ENCODE results near the gene DUT.
A peak's percentile ranks its signal among the peaks of the same experiment; 100 is the strongest.
"Not testable (repeated sequence)": the region's sequence is repeated elsewhere in the genome, so short reads cannot be mapped to it uniquely, and the experiment has no call there.

The DUT gene

DNA sequence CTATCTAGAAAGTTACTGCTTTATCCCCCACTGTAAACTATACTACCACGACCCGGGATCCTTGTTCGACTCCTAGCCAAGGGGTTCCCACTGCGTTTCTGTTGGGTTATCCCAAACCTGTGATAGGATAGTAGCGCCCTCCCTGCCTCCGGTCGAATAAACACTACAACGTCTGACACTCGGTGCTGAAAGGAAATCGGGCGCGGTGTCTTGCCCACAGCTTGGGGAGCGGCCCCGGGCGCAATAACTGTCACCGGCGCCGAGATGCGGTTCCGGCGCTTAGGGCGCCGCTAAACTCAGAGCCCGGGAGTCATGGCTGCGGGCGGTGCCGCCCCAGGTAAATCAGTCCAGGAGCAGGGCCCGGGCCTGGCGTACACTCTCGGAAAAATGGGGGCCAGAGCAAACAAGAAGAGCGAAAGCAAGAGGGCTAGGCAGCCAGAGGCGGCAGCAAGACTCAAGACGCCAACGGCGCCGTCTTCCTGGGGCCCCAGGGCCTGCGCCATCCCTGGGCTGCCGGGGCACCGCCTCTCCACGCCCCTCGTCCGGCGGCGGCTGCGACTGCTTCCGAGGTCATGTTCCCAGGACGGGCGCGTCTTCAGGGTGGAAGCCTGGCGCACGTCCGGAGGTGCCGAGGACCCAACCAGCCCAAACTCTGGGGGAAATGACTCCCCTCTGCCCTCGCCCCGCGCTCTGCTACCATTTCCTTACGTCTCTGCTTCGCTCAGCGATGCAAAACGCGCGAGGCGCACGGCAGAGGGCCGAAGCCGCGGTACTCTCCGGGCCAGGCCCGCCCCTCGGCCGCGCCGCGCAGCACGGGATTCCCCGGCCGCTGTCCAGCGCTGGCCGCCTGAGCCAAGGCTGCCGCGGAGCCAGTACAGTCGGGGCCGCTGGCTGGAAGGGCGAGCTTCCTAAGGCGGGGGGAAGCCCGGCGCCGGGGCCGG is at the start of gene DUT:
TSS of gene DUT (plus strand) at position 575 of the 941 bp plus-strand sequence. CDS start at position 662, 87 bp downstream.
- peak; percentile 90 for DNase-seq

DNA sequence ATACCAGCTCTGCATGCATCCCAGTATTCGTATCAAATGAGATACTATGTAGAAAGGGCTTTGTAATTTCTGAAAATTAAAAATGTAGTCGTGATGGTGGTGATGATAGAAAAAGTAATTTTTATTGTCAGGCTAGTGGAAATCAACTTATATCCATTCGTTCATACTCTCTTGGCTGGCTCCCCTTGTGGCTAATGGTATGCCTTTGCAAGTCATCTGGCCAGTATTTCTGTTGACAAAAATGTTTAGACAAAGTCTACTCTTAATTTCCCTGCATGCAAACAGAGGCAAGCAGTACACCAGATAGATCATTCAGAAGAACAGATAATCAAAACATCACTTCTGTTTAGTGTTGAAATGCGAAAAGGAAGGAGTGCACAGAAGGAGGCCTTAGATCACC is 49.6 kb upstream of the DUT start:
- no peak for DNase-seq

DNA sequence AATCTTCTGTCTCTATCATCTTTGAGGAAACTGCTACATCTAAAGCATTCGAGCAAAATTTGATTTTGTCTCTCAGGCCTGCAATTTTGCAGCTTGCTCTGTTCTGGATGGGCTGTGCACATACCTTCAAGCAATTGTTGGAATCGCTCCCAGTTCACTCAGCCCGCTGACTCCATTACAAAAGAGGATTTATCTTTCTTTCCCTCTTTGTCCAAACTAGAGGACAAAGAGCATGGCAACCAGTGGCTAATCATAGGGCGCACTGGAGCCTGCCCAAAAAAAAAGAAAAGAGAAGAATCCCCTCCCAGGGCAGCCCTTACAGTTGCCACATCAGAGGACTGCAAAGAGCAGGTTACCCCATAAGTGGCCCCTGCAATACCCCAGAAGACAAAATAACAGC is 49.0 kb upstream of the DUT start:
- DNase-seq: no peak

DNA sequence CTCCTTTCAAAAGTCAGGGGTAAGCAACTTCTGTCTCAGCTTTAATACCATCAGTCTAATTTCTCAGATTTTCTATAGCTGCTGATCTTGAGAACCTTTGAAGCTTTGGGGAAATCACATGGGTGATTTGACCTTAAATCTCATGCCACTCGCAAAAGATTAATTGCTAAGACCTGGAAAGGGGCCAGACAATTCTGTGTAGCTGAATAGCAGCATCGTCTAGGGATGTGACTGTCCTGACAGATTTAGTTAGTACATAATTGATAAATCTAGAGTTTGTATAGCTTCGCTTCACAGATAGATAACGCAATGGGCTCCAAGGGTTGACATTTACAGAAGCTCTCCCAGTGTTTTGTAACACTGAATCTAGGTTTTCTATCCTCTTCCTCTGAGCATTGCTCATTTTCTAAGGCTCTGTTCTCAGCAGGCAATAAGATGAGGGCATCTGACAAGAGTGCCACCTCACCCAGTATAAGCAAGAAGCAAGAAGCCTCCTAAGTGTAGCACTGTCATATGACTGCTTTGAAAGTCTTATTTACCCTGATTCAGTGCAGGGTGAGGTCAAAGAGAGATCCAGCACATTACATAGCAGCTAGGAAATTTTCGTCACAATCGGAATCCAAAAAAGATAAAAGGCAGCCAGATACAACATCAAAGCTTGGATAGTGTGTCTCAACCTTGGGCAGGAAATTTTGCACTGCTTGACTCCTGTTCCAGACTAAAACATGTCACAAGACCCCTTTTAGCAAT is 47.7 kb upstream of the DUT start:
- DNase-seq: no peak

DNA sequence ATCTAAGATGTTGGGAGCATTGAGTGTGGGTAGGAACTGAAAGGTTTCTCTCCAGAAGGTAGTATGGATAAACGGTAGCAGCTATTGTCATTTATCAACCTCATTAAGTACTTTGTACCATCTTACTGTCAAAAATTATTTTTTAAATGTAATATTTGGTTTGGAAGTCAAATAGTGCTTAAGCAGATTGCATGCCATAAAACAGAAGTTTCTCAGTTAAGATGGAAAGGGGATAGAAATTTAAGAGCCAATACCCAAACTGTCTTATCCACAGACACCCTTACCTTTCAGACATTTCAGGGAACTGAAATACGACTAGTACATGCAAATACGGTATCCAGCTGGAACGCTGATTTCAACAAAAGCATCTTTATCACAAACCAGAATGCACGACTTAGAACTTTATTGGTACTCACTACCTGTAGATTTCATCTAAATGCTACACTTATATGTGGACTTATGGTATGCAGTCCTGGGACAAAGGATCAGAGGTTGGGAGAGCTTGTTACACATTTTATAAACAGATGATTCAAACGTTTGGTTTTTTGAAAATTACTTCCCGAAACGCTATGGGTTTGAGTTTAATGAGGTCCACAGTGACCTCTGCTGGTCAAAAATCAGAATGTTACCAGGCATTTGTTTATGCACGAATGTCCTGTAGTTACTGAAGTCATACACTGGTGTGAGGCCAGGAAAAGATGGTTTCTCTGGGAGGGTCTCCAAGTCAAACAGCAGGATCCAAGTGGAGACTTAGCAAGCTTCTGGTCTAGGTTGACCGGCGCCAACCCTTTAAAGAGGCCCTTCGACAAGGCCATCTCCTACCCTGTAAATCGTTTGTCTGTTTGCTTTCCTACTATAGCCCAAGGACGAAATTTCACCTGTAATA is 45.7 kb upstream of the DUT start:
- DNase-seq: peak; percentile 71

DNA sequence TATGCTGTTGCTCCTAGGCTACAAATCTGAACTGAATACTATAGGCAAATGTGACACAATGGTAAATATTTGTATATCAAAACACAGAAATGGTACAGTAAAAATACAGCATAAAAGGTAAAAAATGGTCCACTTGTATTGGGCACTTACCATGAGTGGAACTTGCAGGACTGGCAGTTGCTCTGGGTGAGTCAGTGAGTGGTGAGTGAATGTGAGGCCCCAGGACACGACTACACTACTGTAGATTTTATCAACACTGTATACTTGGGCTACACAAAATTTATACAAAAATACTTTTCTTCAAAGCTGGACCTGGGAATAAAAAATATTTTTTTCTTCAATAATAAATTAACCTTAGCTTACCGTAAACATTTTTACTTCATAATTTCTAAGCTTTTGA is 41.6 kb upstream of the DUT start:
- DNase-seq: no peak

DNA sequence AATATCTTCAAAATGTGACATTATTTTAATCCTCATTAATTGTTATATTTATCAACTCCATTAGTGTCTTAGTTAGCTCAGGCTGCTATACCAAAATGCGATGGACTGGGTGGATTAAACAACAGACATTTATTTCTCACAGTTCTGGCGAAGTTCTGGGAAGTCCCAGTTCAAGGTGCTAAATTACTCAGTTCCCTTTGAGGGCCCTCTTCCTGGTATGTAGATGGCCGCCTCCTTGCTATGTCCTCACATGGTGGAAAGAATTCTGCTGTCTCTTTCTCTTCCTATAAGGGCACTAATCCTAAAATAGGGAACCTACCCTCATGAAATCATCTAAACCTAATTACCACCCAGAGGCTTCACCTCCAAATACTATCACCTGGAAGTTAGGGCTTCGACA is 38.8 kb upstream of the DUT start:
- no peak for DNase-seq

DNA sequence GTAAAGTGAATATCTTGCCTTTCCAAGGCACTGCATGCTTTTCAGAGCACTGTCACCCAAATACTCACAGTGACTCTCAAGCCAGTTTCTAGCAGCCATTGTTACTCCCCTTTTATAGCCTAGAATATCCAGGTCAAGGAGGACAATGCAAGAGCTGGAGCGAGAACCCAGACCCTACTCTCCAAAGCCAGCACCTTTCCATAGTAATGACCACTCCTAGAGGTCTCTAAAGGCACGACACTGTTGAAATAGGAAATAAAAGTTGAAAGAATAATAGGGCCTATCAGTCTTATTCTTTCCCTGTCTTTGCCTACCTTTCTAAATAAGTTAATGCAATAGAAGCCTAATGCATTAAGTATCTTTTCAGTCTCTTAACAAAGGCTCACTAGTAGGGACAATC is 33.6 kb upstream of the DUT start:
- no peak for DNase-seq

DNA sequence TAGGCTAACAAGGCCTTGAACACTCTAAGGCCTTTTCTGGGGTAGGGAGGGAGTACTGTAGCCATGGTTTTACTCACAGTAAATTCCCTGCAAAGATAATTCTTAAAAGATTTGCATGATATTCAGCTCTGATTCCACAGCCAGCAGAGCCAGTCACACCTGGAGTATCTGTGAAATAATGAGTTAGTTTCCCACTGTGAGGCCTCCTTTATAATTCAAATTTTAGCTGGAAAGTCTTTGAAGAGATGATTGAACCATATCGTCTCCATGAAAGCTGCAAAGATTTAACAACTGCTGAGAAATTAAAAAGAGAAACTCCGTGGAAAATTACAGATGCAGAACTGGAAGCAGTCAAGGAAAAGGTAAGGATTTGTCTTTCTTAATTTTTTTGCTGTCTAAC is 32.3 kb upstream of the DUT start:
- no peak for DNase-seq

DNA sequence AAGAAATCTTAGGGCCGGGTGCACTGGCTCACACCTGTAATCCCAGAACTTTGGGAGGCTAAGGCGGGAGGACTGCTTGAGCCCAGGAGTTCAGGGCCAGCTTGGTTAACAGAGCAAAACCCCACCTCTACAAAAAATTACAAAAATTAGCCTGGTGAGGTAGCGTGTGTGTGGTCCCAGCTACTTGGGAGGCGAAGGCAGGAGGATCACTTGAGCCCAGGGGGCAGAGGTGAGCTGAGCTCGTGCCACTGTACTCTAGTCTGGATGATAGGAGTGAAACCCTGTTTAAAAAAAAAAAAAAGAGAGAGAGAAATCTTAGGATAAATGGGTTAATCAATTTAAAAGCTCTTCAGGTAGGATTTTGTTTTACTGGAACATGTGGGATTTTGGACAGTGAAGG is 31.2 kb upstream of the DUT start:
- no peak for DNase-seq

DNA sequence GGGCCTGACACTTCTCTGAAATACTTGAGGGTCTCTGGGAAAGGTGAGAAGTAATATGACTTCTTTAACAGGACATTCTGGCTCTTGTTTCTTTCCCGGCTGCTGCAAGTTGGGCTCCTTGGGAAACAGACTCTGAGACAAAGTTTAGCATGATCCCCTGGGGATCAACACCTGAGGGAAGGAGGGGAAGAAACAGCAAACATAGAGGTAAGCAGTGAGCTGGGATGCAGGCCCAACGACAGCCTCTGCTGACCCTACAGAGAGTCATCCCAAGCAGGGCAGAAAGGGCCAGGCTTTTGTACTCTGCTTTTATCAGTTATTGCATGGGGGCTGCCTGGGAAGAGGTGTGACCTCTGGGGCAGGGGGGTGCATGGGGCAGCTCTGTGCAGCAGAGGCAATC is 26.8 kb upstream of the DUT start:
- no peak for DNase-seq

DNA sequence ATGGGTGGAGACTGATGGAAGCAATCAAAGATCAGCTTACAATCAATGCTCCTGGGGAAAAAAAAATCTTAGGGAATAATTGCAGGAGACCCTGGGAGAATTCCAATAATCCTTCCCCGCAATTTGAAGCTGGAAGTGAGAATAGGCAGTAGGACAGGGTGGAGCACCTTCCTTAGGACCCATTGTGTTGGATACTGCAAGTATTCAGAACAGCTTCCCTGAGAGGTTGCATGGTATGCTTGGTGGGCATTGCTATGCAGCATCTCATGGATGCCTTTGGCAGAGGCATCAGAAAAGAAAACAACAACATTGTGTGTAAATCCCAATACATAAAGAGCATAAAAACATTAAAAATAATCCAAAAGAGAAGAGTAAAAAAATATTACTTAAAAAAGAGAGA is 24.6 kb upstream of the DUT start:
- no peak for DNase-seq

DNA sequence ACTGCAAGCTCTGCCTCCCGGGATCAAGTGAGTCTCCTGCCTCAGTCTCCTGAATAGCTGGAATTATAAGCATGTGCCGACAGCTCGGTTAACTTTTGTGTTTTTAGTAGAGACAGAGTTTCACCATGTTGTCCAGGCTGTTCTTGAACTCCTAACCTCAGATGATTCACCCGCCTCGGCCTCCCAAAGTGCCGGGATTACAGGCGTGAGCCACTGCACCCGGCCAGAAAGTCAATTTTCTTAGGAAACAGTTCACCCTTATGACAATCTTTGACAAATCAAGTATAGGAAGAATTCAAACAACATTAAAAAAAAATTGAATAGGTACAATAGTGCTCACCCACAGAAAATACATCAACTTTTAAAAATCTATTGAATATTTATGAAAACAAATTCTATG is 23.6 kb upstream of the DUT start:
- no peak for DNase-seq

DNA sequence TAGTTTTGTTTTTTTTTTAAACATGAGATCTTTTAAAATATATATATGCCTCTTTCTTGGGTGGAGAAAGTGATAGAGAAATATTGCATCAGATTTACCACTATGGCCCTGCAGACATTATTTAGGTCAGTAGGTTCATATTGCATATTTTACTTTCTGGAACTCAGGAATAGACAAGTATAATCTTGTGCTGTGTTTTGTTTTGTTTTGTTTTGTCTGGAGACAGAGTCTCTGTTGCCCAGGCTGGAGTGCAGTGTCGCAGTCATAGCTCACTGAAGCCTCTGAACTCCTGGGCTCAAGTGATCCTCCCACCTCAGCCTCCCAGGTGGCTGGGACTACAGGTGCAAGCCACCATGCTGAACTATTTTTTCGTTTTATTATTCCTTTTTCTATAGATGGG is 21.5 kb upstream of the DUT start:
- no peak for DNase-seq

DNA sequence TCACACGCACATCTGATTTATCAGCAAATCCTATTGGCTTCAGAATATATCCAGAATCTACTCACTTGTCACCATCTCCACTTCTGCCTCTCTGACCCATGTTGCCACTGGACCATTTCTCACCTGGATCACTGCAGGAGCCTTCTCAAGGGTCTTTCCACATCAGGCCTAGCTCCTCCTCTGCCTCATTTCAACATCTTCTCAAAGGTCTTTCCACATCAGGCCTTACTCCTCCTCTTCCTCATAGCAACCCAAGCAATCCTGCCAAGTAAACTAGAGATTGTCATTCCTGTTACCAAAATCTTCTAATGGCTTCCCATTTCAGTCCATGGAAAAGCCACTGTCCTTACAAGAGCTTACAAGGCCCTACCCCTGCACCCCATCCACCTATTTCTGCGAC is 18.0 kb upstream of the DUT start:
- DNase-seq: no peak

DNA sequence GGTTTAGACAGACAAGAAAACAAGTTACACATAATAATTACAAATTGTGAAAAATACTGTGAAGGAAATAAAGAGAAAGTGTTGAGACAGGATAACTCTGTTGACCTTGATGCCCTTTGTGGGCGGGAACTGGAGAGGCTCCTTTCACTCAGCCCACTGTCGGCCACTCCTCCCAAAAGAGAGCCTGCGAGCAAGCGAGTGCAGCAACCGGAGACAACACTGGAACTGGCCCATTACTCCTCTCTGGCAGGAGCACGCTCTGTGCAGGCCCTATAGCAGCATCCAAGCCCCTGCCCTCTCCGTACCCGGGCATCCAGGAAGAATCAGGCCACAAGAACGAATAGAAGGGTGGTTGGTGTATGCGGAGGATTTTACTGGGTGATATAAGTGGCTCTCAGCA is 16.2 kb upstream of the DUT start:
- DNase-seq: no peak

DNA sequence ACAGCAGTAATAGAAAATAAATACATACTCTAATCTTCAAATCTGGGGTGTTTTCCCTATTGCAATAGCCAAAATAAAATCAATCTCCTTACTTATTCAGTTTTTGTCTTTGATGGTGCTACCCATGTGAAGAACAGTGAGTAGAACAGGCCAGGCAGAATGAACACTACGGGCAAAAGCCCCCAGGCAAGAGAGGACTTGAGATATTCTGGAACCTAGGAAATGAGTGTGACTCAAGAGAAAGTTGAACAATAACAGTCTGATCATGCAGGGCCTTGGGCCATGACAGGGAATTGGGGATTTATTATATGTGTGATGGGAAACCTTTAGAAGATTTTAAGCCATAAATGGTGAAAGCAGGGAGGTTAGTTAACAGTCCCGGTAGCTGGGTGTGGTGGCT is 14.0 kb upstream of the DUT start:
- no peak for DNase-seq

DNA sequence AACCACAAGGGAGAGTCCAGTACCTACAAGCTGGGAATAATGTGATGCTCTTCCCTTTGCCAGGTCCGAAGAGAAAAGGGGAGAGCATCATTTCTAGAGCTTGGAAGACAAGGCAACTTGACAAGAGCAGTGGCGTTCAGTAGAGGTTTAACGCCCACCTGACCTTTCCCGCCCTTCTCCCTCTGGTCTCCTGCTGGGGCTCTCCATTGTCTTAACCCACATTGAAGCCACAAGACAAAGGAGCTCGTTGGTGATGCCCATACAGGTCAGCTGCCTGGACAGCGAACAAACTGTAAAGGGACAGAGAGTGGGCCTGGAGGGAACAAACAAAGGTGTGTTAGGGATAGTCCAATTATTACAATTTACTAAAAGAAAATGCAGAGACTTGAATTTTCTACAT is 13.1 kb upstream of the DUT start:
- DNase-seq: no peak

DNA sequence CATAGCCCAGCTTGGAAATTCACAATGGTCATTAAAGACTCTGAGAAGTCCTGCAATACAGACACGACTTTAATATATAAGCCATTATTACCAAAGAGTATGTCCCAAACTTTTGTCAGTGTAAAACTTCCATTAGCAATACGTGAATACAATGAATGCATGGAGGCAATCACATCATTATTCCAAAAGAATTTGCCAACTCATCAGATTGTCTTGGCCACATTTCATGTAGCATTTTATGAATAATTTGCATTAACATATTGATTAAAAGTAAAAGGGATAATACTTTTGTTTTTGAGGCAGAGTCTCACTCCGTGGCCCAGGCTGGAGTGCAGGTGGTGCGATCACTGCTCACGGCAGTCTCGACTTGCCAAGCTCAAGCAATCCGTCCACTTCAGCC is 7.9 kb upstream of the DUT start:
- no peak for DNase-seq

DNA sequence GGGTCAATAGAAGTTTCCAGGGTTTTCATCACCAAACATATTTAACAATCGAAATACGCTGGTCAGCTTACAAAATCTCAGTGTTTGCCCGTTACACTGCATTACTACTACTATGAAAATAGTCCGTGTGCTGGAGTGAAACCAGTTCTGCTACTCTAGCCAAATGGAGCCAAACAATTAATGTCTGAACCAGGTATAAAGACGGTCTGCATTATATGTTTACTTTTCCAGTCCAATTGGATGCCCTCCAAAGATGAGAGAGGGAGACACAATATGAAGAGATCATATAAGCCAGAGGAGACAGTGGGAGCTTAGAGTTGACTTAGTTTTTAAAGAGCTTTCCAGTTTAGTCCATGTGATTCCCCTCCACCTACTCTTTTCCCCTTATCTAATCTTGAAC is 6.3 kb upstream of the DUT start:
- DNase-seq: no peak

DNA sequence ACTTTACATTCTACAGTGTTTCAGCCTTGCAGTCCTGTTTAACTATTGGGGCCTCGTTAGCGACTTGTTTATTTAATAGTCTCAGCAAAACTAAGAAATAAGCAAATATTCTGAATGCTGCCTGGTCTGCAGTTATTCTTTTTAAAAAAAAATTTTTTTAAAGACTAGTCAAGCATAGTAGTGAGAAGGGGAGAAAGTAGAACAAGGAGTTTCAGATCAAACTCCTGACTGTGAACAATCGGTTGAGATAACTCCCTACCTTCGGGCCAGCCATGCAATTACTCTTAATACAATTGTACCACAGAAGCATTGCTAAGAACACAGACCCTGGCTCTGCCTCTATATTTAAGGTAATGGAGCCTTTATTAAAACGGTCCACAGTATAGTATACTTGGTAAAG is 5.8 kb upstream of the DUT start:
- no peak for DNase-seq

DNA sequence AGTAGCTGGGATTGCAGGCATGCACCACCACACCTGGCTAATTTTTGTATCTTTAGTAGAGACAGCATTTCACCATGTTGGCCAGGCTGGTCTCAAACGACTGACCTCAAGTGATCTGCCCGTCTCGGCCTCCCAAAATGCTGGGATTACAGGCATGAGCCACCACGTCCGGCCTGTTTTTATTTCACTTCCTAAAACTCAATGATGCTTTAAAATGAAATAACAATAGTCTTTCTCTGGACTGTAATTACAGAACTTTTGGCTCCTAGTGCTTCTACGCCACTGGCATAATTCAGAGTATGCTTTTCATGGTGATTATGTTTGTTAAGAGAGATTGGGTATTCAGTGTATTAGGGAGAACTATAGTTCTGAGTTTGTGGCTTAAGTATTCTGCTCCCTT is 5.0 kb upstream of the DUT start:
- DNase-seq: not testable (repeated sequence)

DNA sequence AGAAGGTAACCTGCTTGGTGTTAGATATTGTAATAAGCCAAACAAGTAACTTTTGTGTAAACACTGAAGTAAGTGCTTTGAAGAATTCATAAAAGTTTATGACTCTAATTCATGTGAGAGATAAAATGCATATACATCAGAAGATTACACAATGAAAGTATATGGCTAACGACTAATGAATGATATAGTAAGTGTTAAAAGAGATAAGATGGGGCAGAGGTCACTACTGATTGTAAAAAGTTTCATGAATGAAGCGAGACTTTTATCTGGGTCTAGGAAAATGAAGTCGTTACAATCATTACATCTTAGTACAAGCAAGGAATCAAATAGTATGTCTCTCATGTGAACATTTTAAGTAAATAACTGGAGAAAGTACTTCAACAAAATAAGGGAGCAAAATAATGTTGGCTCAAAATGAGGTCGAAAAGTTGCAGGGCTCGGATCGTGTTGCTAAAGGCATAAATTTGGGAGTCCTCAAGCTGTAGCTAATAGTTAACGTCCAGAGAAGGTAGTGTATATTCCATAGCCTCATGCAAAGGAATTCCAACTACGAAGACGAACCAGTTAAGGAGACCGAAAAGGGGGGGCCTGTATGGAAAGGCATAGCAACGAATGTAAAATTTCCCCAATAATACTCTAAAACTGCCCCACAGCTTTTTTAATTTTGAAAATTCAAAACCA is 984 bp upstream of the DUT start:
- DNase-seq: no peak

Data from islet precursor cell (in vitro differentiated cells).